G401 (cell line): ENCODE results near the gene PRKCH. TPM values are rescaled to one million over a fixed set of nuclear protein-coding genes. Genes with fewer than 3 reads are reported as not detected.
"Not testable (repeated sequence)": the region's sequence is repeated elsewhere in the genome, so short reads cannot be mapped to it uniquely, and the experiment has no call there.

ENCODE experiments used
- DNase-seq: peaks from one replicate; pipeline ENCODE4 v3.0.0-alpha.2; 2015; ENCODE audit warnings: low spot score
- in situ Hi-C: cut with HindIII; loops from 2 replicates; pipeline ENCODE4 v1.10.0; 2016; ENCODE audit warnings: low sequenced_read_pairs, mixed read lengths
- total RNA-seq: library from RNA; depleted of rRNA; stranded (reverse); fragments of >200 nt; shearing (Covaris generic); gene quantifications from 2 replicates; pipeline ENCODE4 v1.2.3, GENCODE V29; 2014

PRKCH gene
- total RNA-seq, 1 experiment from 2014 or later: not detected

- DNase-seq: no peak
- in situ Hi-C loops: no loop called here
Measured at GRCh38 chr14:61300209-61300608, 21.2 kb upstream of the PRKCH start.

- in situ Hi-C loops: no loop called here
- DNase-seq: no peak
Measured at GRCh38 chr14:61300754-61301153, 20.6 kb upstream of the PRKCH start.

GRCh38 chr14:61304688-61305087 is 16.7 kb upstream of the PRKCH start:
- no peak for DNase-seq
- in situ Hi-C loops: no loop called here

- in situ Hi-C loops: no loop called here
- DNase-seq: no peak
Measured at GRCh38 chr14:61308198-61308597, 13.2 kb upstream of the PRKCH start.

DNA sequence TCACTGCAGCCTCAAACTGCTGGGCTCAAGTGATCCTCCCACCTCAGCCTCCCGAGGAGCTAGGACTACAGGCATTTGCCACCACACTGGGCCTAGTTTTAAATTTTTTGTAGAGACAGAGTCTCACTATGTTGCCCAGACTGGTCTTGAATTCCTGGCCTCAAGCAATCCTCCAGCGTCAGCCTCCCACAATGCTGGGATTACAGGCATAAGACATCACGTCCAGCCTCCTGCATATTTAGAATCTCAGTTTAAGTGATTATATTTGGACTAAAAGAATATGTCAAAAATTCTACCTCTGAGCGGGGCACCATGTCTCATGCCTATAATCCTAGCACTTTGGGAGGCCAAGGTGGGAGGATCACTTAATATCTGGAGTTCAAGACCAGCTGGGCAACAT is 12.7 kb upstream of the PRKCH start:
- in situ Hi-C loops, DNase-seq: not testable (repeated sequence)

GRCh38 chr14:61315313-61315712 is 6.1 kb upstream of the PRKCH start:
- no peak for DNase-seq
- in situ Hi-C loops: no loop called here

- DNase-seq: no peak
- in situ Hi-C loops: no loop called here
Measured at GRCh38 chr14:61319086-61319485, 2.3 kb upstream of the PRKCH start.

DNA sequence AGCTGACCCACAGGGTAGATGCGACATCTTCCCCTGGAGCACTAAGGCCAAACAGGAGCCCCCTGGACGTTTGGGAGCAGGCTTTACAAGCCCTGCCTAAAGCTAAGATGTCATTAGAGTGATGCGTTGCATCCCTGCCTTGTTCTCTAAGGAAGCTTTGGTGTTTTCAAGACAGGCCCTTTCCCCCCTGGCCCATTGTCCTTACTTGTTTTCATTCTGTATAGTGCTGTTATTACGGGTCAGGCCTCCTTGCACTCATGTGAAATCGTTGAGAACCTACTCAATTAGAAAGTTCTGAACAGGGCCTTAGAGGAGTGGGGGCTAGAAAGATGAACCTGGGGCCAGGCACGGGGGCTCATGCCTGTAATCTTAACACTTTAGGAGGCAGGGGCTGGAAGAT is 1.7 kb upstream of the PRKCH start:
- in situ Hi-C loops: no loop called here

GRCh38 chr14:61320170-61320569 is 1.2 kb upstream of the PRKCH start:
- in situ Hi-C loops, DNase-seq: not testable (repeated sequence)

More for the DNA sequence above, 1.7 kb upstream of the PRKCH start:
- no peak for DNase-seq

GRCh38 chr14:61320806-61321384 is 484 bp upstream of the PRKCH start:
- no peak for DNase-seq
- in situ Hi-C loops: no loop called here

GRCh38 chr14:61322011-61322798 is 826 bp downstream of the PRKCH start:
- in situ Hi-C loops: no loop called here
- DNase-seq: no peak

- no peak for DNase-seq
- in situ Hi-C loops: no loop called here
Measured at GRCh38 chr14:61322799-61323290, 1.5 kb downstream of the PRKCH start.

- no peak for DNase-seq
- in situ Hi-C loops: no loop called here
Measured at GRCh38 chr14:61323970-61324369, 2.6 kb downstream of the PRKCH start.

DNA sequence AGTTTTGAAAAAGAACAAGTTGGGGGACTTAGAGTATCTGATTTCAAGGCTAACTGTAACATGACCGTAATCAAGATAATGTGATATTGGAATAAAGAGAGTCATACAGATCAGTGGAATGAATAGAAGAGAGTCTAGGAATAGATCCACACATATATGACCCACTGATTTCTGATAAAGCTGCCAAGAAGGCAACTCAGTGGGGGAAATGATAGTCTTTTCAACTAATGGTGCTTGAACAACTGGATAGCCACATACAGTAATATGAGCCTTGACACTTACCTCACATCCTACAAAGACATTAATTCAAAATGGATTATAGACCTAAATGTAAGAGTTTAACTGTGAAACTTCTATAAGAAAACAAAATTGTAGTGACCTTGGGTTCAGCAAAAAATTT is 3.8 kb downstream of the PRKCH start:
- DNase-seq: no peak
- in situ Hi-C loops: no loop called here

GRCh38 chr14:61326146-61326545 is 4.8 kb downstream of the PRKCH start:
- no peak for DNase-seq
- in situ Hi-C loops: no loop called here

- DNase-seq: no peak
- in situ Hi-C loops: no loop called here
Measured at GRCh38 chr14:61326847-61327246, 5.5 kb downstream of the PRKCH start.

DNA sequence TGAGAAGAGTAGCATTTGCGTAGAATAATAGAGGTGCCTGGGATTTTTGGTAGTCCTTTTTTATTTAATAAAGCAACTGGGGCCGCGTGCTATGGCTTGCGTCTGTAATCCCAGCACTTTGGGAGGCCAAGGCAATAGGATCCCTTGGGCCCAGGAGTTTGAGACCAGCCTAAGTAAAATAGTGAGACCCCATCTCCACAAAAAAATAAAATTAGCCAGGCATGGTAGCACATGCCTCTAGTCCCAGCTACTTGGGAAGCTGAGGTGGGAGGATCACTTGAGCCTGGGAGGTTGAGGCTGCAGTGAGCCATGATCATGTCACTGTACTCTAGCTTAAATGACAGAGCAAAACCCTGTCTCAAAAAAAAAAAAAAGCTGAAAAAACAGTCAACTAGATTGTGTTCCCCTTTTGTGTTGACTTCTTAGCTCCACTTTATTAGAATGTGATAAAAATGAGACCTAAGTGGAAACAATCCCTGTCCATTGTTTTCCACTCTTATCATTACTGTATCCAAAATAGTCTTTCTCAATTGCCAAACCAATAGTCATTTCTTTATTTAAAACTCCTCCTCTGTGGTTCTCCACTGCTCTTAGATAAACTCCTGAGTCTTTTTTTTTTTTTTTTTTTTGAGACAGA is 7.4 kb downstream of the PRKCH start:
- no peak for DNase-seq
- in situ Hi-C loops: no loop called here

- no peak for DNase-seq
- in situ Hi-C loops: no loop called here
Measured at GRCh38 chr14:61329478-61330051, 8.2 kb downstream of the PRKCH start.

GRCh38 chr14:61330511-61330910 is 9.1 kb downstream of the PRKCH start:
- DNase-seq: no peak
- in situ Hi-C loops: no loop called here
